K562 (cell line): Measurements from ENCODE around the gene TIMP1. TPM values are rescaled to one million over a fixed set of nuclear protein-coding genes. Genes with fewer than 3 reads are reported as not detected.

ENCODE experiments used
- AFF4 ChIP-seq: sonication (generic); formaldehyde crosslinking; IDR thresholded peaks from 2 replicates; pipeline ENCODE4 v1.8.0; 2023; ENCODE audit warnings: mild to moderate bottlenecking, missing genetic modification reagents
- ARID3B ChIP-seq: fragments of 250-450 bp; sonication (Bioruptor Pico); IDR thresholded peaks from 2 replicates; pipeline ENCODE4 v1.4.0; 2020; ENCODE audit warnings: borderline replicate concordance
- CEBPB ChIP-seq: fragments of 450-650 bp; IDR thresholded peaks from 2 replicates; pipeline ENCODE4 v1.6.1; 2016; ENCODE audit warnings: missing genetic modification characterization, missing compliant biosample characterization
- ELK3 ChIP-seq: fragments of 450-650 bp; formaldehyde crosslinking; IDR thresholded peaks from 2 replicates; pipeline ENCODE4 v1.4.0; 2020; ENCODE audit warnings: mild to moderate bottlenecking
- FOXK2 ChIP-seq, 2 experiments: fragments of 450-650 bp; IDR thresholded peaks in 1 of 2; conservative IDR thresholded peaks in 1 of 2; 2 replicates each; pipeline ENCODE4 v1.6.1; 2016; ENCODE audit warnings: low read depth in 2 of 2, mild to moderate bottlenecking in 1 of 2
- GABPB1 ChIP-seq: sonication (generic); formaldehyde crosslinking; IDR thresholded peaks from 2 replicates; pipeline ENCODE4 v1.8.0; 2022; ENCODE audit warnings: mild to moderate bottlenecking, missing genetic modification reagents
- LCOR ChIP-seq: sonication (generic); formaldehyde crosslinking; IDR thresholded peaks from 2 replicates; pipeline ENCODE4 v1.8.0; 2022; ENCODE audit warnings: mild to moderate bottlenecking, missing genetic modification reagents
- MYC ChIP-seq, 2 experiments: fragments of 250-450 bp in 1 of 2; sonication (Bioruptor Pico) in 1 of 2; IDR thresholded peaks; 2 replicates each; pipeline versions ENCODE4 v1.5.1 to v1.6.1; 2012 to 2021; ENCODE audit warnings: low read depth in 2 of 2, borderline replicate concordance in 1 of 2, improper control_type of control experiment in 1 of 2, low read length in 1 of 2, mild to moderate bottlenecking in 1 of 2, moderate library complexity in 1 of 2
- NFRKB ChIP-seq: fragments of 450-650 bp; IDR thresholded peaks from 2 replicates; pipeline ENCODE4 v1.6.1; 2016; ENCODE audit warnings: low read depth
- NRF1 ChIP-seq, 2 experiments: fragments of 450-650 bp; IDR thresholded peaks in 1 of 2; conservative IDR thresholded peaks in 1 of 2; 2 replicates each; pipeline ENCODE4 v1.6.1; 2014; ENCODE audit warnings: mild to moderate bottlenecking in 2 of 2
- PHF20 ChIP-seq: fragments of 450-650 bp; IDR thresholded peaks from 2 replicates; pipeline ENCODE4 v1.6.1; 2018; ENCODE audit not compliant: partially characterized antibody
- PML ChIP-seq: IDR thresholded peaks from 2 replicates; pipeline ENCODE4 v1.6.1; 2012; ENCODE audit warnings: low read length, inconsistent platforms
- TAF7 ChIP-seq: fragments of 450-650 bp; IDR thresholded peaks from 2 replicates; pipeline ENCODE4 v1.6.1; 2016; ENCODE audit warnings: missing genetic modification characterization, missing compliant biosample characterization
- TCF7 ChIP-seq: sonication (generic); IDR thresholded peaks from 2 replicates; pipeline ENCODE4 v1.6.1; 2016; ENCODE audit warnings: antibody characterized with exemption, borderline replicate concordance
- TSHZ1 ChIP-seq: fragments of 250-450 bp; sonication (Bioruptor Pico); IDR thresholded peaks from 2 replicates; pipeline ENCODE4 v1.4.0; 2020; ENCODE audit warnings: mild to moderate bottlenecking, moderate library complexity
- ZNF184 ChIP-seq: sonication (generic); formaldehyde crosslinking; IDR thresholded peaks from 2 replicates; pipeline ENCODE4 v1.5.0; 2020; ENCODE audit warnings: missing genetic modification reagents
- ZNF778 ChIP-seq: fragments of 450-650 bp; formaldehyde crosslinking; IDR thresholded peaks from 2 replicates; pipeline ENCODE4 v1.4.0; 2020; ENCODE audit warnings: mild to moderate bottlenecking, moderate library complexity
- polyA plus RNA-seq, 8 experiments: library from polyadenylated mRNA; depleted of rRNA in 4 of 8; stranded (reverse) in 5 of 8; unstranded in 3 of 8; fragments of >200 nt; fragmentation: Nextera tagmentation in 2 of 8; fragmentation: Illumina TruSeq in 1 of 8; extraction: Ambion mirVana in 2 of 8; extraction: Trizol in 1 of 8; gene quantifications; 2 replicates each; pipeline versions ENCODE4 v1.2.1 to v1.2.3, GENCODE V29; 2011 to 2014; ENCODE audit warnings: inconsistent platforms in 1 of 8, missing spikeins in 1 of 8
- total RNA-seq, 7 experiments: library from RNA; depleted of rRNA in 6 of 7; stranded (reverse); fragments of >200 nt in 6 of 7; fragmentation: Illumina TruSeq in 2 of 7; extraction: Trizol in 2 of 7; gene quantifications; 2 replicates each; pipeline versions ENCODE4 v1.2.1 to v1.2.3, GENCODE V29; 2011 to 2021; ENCODE audit warnings: low replicate concordance in 1 of 7

Gene TIMP1
- total and polyA plus RNA-seq, 9 of the 15 experiments (the other 6 are each of a cell fraction or from before 2014, with no cell fraction given) = 115 to 699 (median 273) TPM

- TF ChIP-seq MYC (IDR thresholded peaks at IDR 0.05; ENCODE audit: low read depth, low read length) (peak; percentile 11; the same call in 1 of the 2 replicates), MYC (CRISPR knock-in tag; IDR thresholded peaks at IDR 0.05; ENCODE audit: borderline replicate concordance, low read depth) (no peak), NRF1 (conservative IDR thresholded peaks at IDR 0.05 in 1 of 2, IDR thresholded peaks at IDR 0.05 in 1 of 2) (peak; percentile 94 to 95), NFRKB (peak; percentile 57), AFF4 (CRISPR knock-in tag) (peak; percentile 82; the same call in 1 of the 2 replicates), PML (peak; percentile 33), TAF7 (tag) (peak; percentile 84), ZNF778 (CRISPR knock-in tag) (no peak), PHF20 (no peak), GABPB1 (CRISPR knock-in tag) (no peak; the same call in 1 of the 2 replicates), CEBPB (tag) (no peak; the same call in 1 of the 2 replicates), TCF7 (no peak), ELK3 (no peak), ZNF184 (CRISPR knock-in tag) (no peak), TSHZ1 (CRISPR knock-in tag) (no peak), ARID3B (CRISPR knock-in tag) (no peak), LCOR (peak; percentile 31; the same call in 1 of the 2 replicates), FOXK2 (conservative IDR thresholded peaks at IDR 0.05 in 1 of 2, IDR thresholded peaks at IDR 0.05 in 1 of 2; ENCODE audit: low read depth in 2 of 2) (peak; percentile 92 to 99)
Measured at GRCh38 chrX:47560934-47561658, 21.1 kb upstream of the TIMP1 start, which contains the start of gene ARAF (continued).
